Gastroesophageal sphincter (tissue), 3 donors: Measurements from ENCODE around the gene CBLN1.

Source experiments
- CTCF ChIP-seq, 4 experiments: fragments of 200-600 bp in 2 of 4; fragments of 450-650 bp in 2 of 4; sonication (generic) in 1 of 4; IDR thresholded peaks; one replicate each; pipeline ENCODE4 v1.5.1; 2017 to 2019; ENCODE audit warnings: antibody characterized with exemption in 4 of 4, mild to moderate bottlenecking in 2 of 4, moderate library complexity in 2 of 4
- POLR2A ChIP-seq, 2 donors: fragments of 450-650 bp; IDR thresholded peaks; one replicate each; pipeline ENCODE4 v1.6.1; 2017; ENCODE audit warnings: antibody characterized with exemption in 2 of 2, mild to moderate bottlenecking in 2 of 2, moderate library complexity in 1 of 2

- no peak for TF ChIP-seq CTCF (IDR thresholded peaks at IDR 0.05)
- no peak for TF ChIP-seq POLR2A (IDR thresholded peaks at IDR 0.05)
Observed at GRCh38 chr16:49277766-49278566, 3.7 kb downstream of the CBLN1 start.
